ENCODE data around the gene HAUS8. TPM values are rescaled to one million over a fixed set of nuclear protein-coding genes. Genes with fewer than 3 reads are reported as not detected.
"Not testable (repeated sequence)": the region's sequence is repeated elsewhere in the genome, so short reads cannot be mapped to it uniquely, and the experiment has no call there.

HAUS8 gene
- polyA plus RNA-seq, 6 donors from 2014 or later: 3.9 to 11.4 (median 7.2) TPM

DNA sequence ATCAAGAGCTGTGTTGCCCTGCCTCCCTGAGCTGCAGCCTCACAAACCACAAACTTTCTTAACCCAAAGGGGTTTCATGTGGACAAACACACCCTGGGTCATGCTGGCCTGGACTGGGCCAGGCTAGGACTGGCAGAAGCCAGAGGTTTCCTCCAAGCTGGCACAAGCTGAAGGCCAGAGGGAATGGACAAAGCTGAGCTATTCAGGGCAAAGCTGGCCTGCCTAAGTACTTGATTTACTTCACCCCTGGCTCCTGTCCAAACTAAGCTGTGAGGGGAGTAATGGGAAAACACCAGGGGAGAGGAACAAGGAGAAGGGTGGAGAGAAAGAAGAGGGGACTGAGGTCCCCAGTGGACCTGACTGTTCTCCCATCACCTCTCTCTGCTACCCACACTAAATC is 54.9 kb downstream of the HAUS8 start:
- H3K4me3 Mint-ChIP-seq: no peak overlapping the region
- H3K9me3 Mint-ChIP-seq: peaks cover 7 to 30% (median 21%) of the 10 kb centered on the region in 7 donors
- DNase-seq (no peak), ATAC-seq (ENCODE audit: low read depth in 2 of 2) (no peak)
- H3K27me3 Mint-ChIP-seq: peaks cover 10 to 35% (median 22%) of the 10 kb centered on the region in 3 donors
- no peak overlapping the region for H3K27ac Mint-ChIP-seq
- H3K36me3 Mint-ChIP-seq: peaks cover 8 to 22% of the 10 kb centered on the region in 2 donors
- peaks cover 0 to 10% (median 7%) of the 10 kb centered on the region in 3 donors for H3K4me1 Mint-ChIP-seq

DNA sequence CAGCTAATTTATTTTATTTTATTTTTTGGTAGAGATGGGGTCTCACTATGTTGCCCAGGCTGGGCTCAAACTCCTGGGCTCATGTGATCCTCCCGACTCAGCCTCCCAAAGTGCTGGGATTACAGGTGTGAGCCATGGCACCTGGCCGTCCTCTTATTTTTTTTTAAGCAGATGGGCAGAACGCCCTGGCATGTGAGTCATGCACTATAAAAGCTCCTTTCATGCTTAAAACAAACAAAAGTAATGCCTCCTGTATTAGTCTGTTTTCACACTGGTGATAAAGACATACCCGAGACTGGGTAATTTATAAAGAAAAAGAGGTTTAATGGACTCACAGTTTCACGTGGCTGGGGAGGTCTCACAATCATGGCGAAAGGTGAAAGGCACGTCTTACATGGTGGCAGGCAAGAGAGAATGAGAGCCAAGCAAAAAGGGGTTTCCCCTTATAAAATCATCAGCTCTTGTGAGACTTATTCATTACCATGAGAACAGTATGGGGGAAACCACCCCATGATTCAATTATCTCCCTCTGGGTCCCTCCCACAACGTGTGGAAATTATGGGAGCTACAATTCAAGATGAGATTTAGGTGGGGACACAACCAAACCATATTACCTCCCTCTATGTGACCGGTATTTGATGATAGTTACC is 60.9 kb downstream of the HAUS8 start:
- DNase-seq; H3K36me3 Mint-ChIP-seq; H3K27ac Mint-ChIP-seq; ATAC-seq (ENCODE audit: low read depth in 2 of 2); H3K4me3 Mint-ChIP-seq; H3K9me3 Mint-ChIP-seq; H3K4me1 Mint-ChIP-seq: not testable (repeated sequence)
- peaks cover 12 to 29% (median 27%) of the 10 kb centered on the region in 3 donors for H3K27me3 Mint-ChIP-seq

DNA sequence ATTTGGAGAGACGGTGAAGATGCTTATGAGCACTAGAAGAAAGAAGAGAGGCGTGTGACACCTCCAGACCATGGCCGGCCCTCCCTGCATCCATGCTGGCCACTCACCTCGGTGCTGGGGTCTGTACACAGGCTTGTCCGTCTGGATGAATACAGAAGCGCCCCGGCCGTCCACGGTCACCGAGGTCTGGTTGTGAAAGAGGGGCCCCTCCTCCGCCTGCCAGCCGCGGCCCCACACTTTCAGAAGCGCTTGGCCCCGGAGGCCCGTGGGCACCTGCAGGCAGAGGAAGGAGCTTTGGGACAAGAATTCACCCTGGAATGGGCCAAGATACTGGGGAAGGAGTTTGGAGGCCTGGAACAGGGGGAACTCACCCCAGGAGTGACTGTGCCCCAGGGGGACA is 63.8 kb downstream of the HAUS8 start:
- H3K4me3 Mint-ChIP-seq: no peak overlapping the region
- H3K27ac Mint-ChIP-seq: no peak overlapping the region
- DNase-seq (no peak), ATAC-seq (ENCODE audit: low read depth in 2 of 2) (no peak)
- H3K27me3 Mint-ChIP-seq: peaks cover 12 to 39% (median 34%) of the 10 kb centered on the region in 3 donors
- peaks cover 0 to 2% (median 0%) of the 10 kb centered on the region in 7 donors for H3K9me3 Mint-ChIP-seq
- H3K36me3 Mint-ChIP-seq: no peaks in the 10 kb centered on the region
- H3K4me1 Mint-ChIP-seq: no peaks in the 10 kb centered on the region

DNA sequence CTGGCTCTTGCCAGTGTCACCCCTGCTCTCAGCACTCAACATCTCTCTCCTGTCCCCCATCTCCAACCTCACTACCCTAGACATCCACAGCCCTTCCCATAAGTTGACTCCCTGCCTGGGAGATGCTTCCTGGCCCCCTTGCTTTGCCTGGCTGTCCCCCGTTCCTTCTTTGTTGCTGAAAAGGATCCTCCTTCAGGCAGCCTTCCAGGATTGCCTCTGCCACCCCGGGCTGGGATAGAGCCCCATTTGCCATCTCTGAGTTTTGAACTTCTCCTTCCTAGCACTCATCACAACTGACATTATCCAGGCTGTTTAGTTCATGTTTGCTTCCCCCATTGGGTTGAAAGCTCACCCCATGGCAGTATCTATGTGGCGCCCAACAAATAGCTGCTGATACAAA is 68.7 kb downstream of the HAUS8 start:
- H3K9me3 Mint-ChIP-seq: peaks cover 0 to 1% (median 0%) of the 10 kb centered on the region in 7 donors
- H3K4me3 Mint-ChIP-seq: no peak overlapping the region
- no peak overlapping the region for H3K27ac Mint-ChIP-seq

DNA sequence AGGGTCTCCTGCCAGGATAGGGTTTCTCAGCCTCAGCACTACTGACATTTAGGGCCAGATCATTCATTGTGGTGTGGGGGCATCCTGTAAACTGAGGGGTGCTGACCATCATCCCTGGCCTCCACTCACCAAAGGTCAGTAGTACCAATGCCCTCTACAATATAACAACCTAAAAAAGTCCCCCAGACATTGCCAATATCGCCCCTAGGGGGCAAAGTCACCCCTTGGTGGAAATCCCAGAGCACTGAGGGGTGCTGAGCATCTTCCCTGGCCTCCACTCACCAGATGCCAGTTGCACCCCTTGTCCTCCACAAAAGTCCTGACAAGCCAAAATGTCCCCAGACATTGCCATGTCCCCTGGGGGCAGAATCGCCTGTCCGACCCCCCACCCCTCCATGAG is 70.3 kb downstream of the HAUS8 start:
- Mint-ChIP-seq H3K4me1 (peaks cover 8 to 25% (median 16%) of the 10 kb centered on the region in 3 donors), H3K27ac (no peak overlapping the region), H3K36me3 (no peaks in the 10 kb centered on the region), H3K4me3 (no peak overlapping the region), H3K9me3 (peaks cover 0 to 1% (median 0%) of the 10 kb centered on the region in 7 donors), H3K27me3 (peaks cover 3 to 32% (median 25%) of the 10 kb centered on the region in 3 donors)
- DNase-seq (no peak), ATAC-seq (ENCODE audit: low read depth in 2 of 2) (no peak)

More for the DNA sequence above, 68.7 kb downstream of the HAUS8 start:
- Mint-ChIP-seq H3K4me1 (peaks cover 4 to 11% (median 5%) of the 10 kb centered on the region in 3 donors), H3K27me3 (peaks cover 5 to 29% (median 25%) of the 10 kb centered on the region in 3 donors), H3K36me3 (no peaks in the 10 kb centered on the region)
- ATAC-seq (ENCODE audit: low read depth in 2 of 2) (no peak), DNase-seq (no peak)

DNA sequence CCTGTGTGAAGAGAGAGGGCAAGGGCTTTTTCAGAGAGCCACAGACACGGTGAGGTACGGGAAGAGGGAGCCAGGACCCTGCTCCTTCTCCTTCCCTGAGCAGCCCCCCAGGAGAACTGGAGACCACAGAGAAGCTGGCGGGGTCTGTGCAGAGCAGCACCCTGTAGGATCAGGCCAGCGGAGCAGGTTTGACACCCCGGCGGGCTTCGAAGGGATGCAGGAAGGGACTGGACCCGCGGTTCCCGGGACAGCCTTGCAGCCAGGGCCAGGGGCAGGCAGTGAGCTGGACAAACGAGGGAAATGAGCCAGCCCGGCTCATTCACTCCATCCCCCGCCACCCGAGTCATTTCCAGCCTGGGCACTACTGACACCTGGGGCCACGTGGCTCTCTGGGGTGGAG is 70.9 kb downstream of the HAUS8 start:
- DNase-seq (no peak), ATAC-seq (ENCODE audit: low read depth in 2 of 2) (no peak)
- H3K9me3 Mint-ChIP-seq: peaks cover 0 to 3% (median 0%) of the 10 kb centered on the region in 7 donors
- H3K4me1 Mint-ChIP-seq: peaks cover 8 to 26% (median 16%) of the 10 kb centered on the region in 3 donors
- H3K27me3 Mint-ChIP-seq: peaks cover 0 to 32% (median 25%) of the 10 kb centered on the region in 3 donors
- no peaks in the 10 kb centered on the region for H3K36me3 Mint-ChIP-seq
- no peak overlapping the region for H3K4me3 Mint-ChIP-seq
- no peak overlapping the region for H3K27ac Mint-ChIP-seq

DNA sequence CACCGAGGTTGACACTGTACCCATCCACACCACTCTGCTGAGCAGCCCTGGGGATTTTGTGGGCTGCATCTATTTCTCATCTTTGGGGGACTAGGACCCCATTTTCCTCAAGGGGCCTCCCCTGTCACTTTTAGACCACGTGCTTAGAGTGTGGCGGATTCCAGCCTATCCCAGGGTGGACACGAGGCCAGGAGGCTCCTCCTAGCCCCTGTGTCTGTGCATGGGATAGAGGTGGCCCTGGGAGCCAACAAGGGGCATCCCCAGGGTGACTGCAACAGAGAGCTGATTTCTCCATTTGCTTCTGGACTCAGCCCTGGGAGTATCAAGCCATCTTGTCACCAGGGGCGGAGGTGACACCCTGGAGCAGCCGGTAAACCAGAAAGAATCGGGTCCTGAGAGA is 72.8 kb downstream of the HAUS8 start:
- Mint-ChIP-seq H3K4me1 (peaks cover 8 to 26% (median 16%) of the 10 kb centered on the region in 3 donors), H3K27me3 (peaks cover 4 to 29% (median 23%) of the 10 kb centered on the region in 3 donors), H3K27ac (no peak overlapping the region), H3K36me3 (peaks cover 6 to 8% of the 10 kb centered on the region in 2 donors), H3K4me3 (peak overlapping the region in 1 of 8 donors; percentile 46), H3K9me3 (peaks cover 4 to 15% (median 6%) of the 10 kb centered on the region in 7 donors)
- DNase-seq (no peak), ATAC-seq (ENCODE audit: low read depth in 2 of 2) (no peak)

DNA sequence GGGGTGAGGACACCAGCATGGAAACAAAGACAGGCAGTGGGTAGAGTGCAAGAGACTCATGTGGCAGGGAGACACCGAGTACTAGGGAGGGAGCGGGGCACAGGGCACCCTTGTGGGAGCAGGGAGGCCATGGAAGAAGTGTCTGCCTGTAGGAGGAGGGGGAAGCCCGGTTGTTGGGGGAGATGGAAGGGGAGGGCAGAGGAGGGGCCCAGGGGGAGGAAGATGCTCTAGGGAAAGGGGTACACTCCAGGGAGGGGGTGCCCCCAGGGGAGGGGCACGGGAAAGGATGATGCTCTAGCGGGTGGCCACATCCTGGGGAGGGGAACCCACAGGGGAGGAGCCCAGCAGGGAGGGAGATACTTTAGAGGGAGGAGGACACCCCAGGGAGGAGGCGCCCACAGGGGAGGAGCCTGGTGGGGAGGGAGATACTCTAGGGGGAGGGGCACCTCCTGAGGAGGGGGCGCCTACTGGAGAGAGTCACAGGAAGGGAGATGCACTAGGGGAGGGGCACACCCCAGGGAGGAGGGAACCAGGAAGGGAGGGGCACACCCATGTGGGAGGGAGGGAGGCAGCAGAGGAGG is 73.6 kb downstream of the HAUS8 start:
- Mint-ChIP-seq H3K27me3 (peaks cover 4 to 28% (median 15%) of the 10 kb centered on the region in 3 donors), H3K27ac (peak overlapping the region in 1 of 6 donors; percentile 79), H3K9me3 (peaks cover 4 to 15% (median 6%) of the 10 kb centered on the region in 7 donors), H3K4me3 (peak overlapping the region in 5 of 8 donors; percentile 16 to 56 (median 33)), H3K36me3 (peaks cover 6 to 8% of the 10 kb centered on the region in 2 donors), H3K4me1 (peaks cover 8 to 26% (median 16%) of the 10 kb centered on the region in 3 donors)
- ATAC-seq (ENCODE audit: low read depth in 2 of 2): peak; percentile 86
- DNase-seq: peak; percentile 25

Other genes starting within 250 kb of the HAUS8 start
- 10 to 100 TPM in 2 of 6 donors, 1 to 10 TPM in 4; 4.8 to 13.0 (median 6.8) TPM for gene SIN3B, start 246.1 kb downstream of the HAUS8 start, polyA plus RNA-seq (ENCODE audit: low read depth in 6 of 6)
- gene F2RL3, start 186.5 kb downstream of the HAUS8 start, polyA plus RNA-seq (ENCODE audit: low read depth in 6 of 6): under 1 TPM in 1 of 6 donors, not detected in 5; 0.17 TPM
- under 1 TPM in 4 of 6 donors, not detected in 2; 0.12 to 0.65 (median 0.35) TPM for gene CPAMD8, start 48.6 kb downstream of the HAUS8 start, polyA plus RNA-seq (ENCODE audit: low read depth in 6 of 6)
- gene MYO9B, start 325 bp upstream of the HAUS8 start, polyA plus RNA-seq (ENCODE audit: low read depth in 6 of 6): 10 to 100 TPM in 2 of 6 donors, 1 to 10 TPM in 4; 3.1 to 34.9 (median 6.9) TPM
- gene USE1, start 139.9 kb upstream of the HAUS8 start, polyA plus RNA-seq (ENCODE audit: low read depth in 6 of 6): 10 to 100 TPM; 46.2 to 70.0 (median 58.7) TPM
- gene OCEL1, start 150.8 kb upstream of the HAUS8 start, polyA plus RNA-seq (ENCODE audit: low read depth in 6 of 6): 10 to 100 TPM; 32.8 to 82.8 (median 39.3) TPM
- gene NR2F6, start 170.5 kb upstream of the HAUS8 start, polyA plus RNA-seq (ENCODE audit: low read depth in 6 of 6): 1 to 10 TPM in 3 of 6 donors, under 1 TPM in 2, not detected in 1; 0.33 to 1.6 (median 1.0) TPM
- gene USHBP1, start 189.3 kb upstream of the HAUS8 start, polyA plus RNA-seq (ENCODE audit: low read depth in 6 of 6): not detected
- 100 to 1,000 TPM; 102 to 183 (median 108) TPM for gene BABAM1, start 192.0 kb upstream of the HAUS8 start, polyA plus RNA-seq (ENCODE audit: low read depth in 6 of 6)
- 1 to 10 TPM in 5 of 6 donors, not detected in 1; 1.6 to 3.1 (median 1.9) TPM for gene ANKLE1, start 206.4 kb upstream of the HAUS8 start, polyA plus RNA-seq (ENCODE audit: low read depth in 6 of 6)
- gene ABHD8, start 228.0 kb upstream of the HAUS8 start, polyA plus RNA-seq (ENCODE audit: low read depth in 6 of 6): 1 to 10 TPM; 6.4 to 8.6 (median 7.4) TPM
- 100 to 1,000 TPM; 121 to 189 (median 160) TPM for gene MRPL34, start 230.4 kb upstream of the HAUS8 start, polyA plus RNA-seq (ENCODE audit: low read depth in 6 of 6)
- 10 to 100 TPM; 16.2 to 25.0 (median 22.6) TPM for gene DDA1, start 234.1 kb upstream of the HAUS8 start, polyA plus RNA-seq (ENCODE audit: low read depth in 6 of 6)